WTC11 (cell line): ENCODE results near the gene AGR3. TPM values are rescaled to one million over a fixed set of nuclear protein-coding genes. Genes with fewer than 3 reads are reported as not detected.

Experiments
- ATAC-seq: fragments of 200-7000 bp; cut with Tn5 transposase; 2 replicates; pipeline ENCODE4 v1.10.0; 2021; ENCODE audit warnings: mild to moderate bottlenecking, moderate library complexity
- CTCF ChIA-PET: fragments of 300-600 bp; sonication (Branson Sonifier 250); formaldehyde crosslinking; loops from one replicate; lab custom pipeline; 2021; ENCODE audit warnings: antibody characterized with exemption; lab: Charles Lee
- POLR2A ChIA-PET: fragments of 350-600 bp; sonication (Branson Sonifier 250); formaldehyde crosslinking; loops from one replicate; lab custom pipeline; 2021; ENCODE audit warnings: antibody characterized with exemption; lab: Charles Lee
- DNase-seq: peaks from one replicate; pipeline ENCODE4 v3.0.0; 2021; ENCODE audit warnings: low spot score
- H3K27ac Mint-ChIP-seq: 2 replicates; pipeline ENCODE4 v1.8.0; 2021; ENCODE audit warnings: mixed read lengths
- H3K27me3 Mint-ChIP-seq: 2 replicates; pipeline ENCODE4 v1.8.0; 2021; ENCODE audit warnings: low read depth, mild to moderate bottlenecking, moderate library complexity, mixed read lengths
- H3K36me3 Mint-ChIP-seq: 2 replicates; pipeline ENCODE4 v1.8.0; 2021; ENCODE audit warnings: mixed read lengths
- H3K4me1 Mint-ChIP-seq: 2 replicates; pipeline ENCODE4 v1.8.0; 2022; ENCODE audit warnings: mixed read lengths
- H3K4me3 Mint-ChIP-seq: 2 replicates; pipeline ENCODE4 v1.8.0; 2021; ENCODE audit warnings: mild to moderate bottlenecking, moderate library complexity, mixed read lengths
- H3K9me3 Mint-ChIP-seq: 2 replicates; pipeline ENCODE4 v1.8.0; 2021; ENCODE audit warnings: mixed read lengths
- ELF4 ChIP-seq: sonication (generic); formaldehyde crosslinking; IDR thresholded peaks from 2 replicates; pipeline ENCODE4 v1.8.1; 2022; ENCODE audit warnings: low read depth, mild to moderate bottlenecking, moderate library complexity, missing genetic modification reagents
- FOXK1 ChIP-seq: sonication (generic); formaldehyde crosslinking; IDR thresholded peaks from 2 replicates; pipeline ENCODE4 v1.8.0; 2022; ENCODE audit warnings: mild to moderate bottlenecking, moderate library complexity, missing genetic modification reagents
- JAZF1 ChIP-seq: fragments of 250-450 bp; sonication (Bioruptor Pico); IDR thresholded peaks from 2 replicates; pipeline ENCODE4 v1.9.0; 2021; ENCODE audit warnings: moderate library complexity, mild to moderate bottlenecking, inconsistent platforms
- JUN ChIP-seq: sonication (generic); formaldehyde crosslinking; IDR thresholded peaks from 2 replicates; pipeline ENCODE4 v1.8.0; 2023; ENCODE audit warnings: mild to moderate bottlenecking, missing genetic modification reagents
- MXD4 ChIP-seq: fragments of 250-450 bp; sonication (Bioruptor Pico); IDR thresholded peaks from 2 replicates; pipeline ENCODE4 v1.8.0; 2021; ENCODE audit warnings: mild to moderate bottlenecking, moderate library complexity, borderline replicate concordance
- MYBL2 ChIP-seq: sonication (generic); formaldehyde crosslinking; IDR thresholded peaks from 2 replicates; pipeline ENCODE4 v1.8.1; 2023; ENCODE audit warnings: mild to moderate bottlenecking, moderate library complexity, missing genetic modification reagents
- NFE2L1 ChIP-seq: sonication (generic); formaldehyde crosslinking; IDR thresholded peaks from 2 replicates; pipeline ENCODE4 v1.8.1; 2023; ENCODE audit warnings: missing genetic modification reagents
- OVOL2 ChIP-seq: fragments of 250-450 bp; sonication (Bioruptor Pico); IDR thresholded peaks from 2 replicates; pipeline ENCODE4 v1.9.0; 2021; ENCODE audit warnings: mild to moderate bottlenecking, borderline replicate concordance
- PRRX2 ChIP-seq: fragments of 250-450 bp; sonication (Bioruptor Pico); IDR thresholded peaks from 2 replicates; pipeline ENCODE4 v1.8.0; 2021; ENCODE audit warnings: mild to moderate bottlenecking
- RELA ChIP-seq: sonication (generic); formaldehyde crosslinking; IDR thresholded peaks from 2 replicates; pipeline ENCODE4 v1.8.1; 2022; ENCODE audit warnings: missing genetic modification reagents, mild to moderate bottlenecking, borderline replicate concordance
- SMAD3 ChIP-seq: sonication (generic); formaldehyde crosslinking; IDR thresholded peaks from 2 replicates; pipeline ENCODE4 v1.8.0; 2022; ENCODE audit warnings: missing genetic modification reagents, mild to moderate bottlenecking, borderline replicate concordance
- SMAD4 ChIP-seq: sonication (generic); formaldehyde crosslinking; IDR thresholded peaks from 2 replicates; pipeline ENCODE4 v1.8.0; 2022; ENCODE audit warnings: mild to moderate bottlenecking, missing genetic modification reagents
- TP53 ChIP-seq: sonication (generic); formaldehyde crosslinking; IDR thresholded peaks from 2 replicates; pipeline ENCODE4 v1.8.1; 2023; ENCODE audit warnings: mild to moderate bottlenecking, missing genetic modification reagents
- ZNF138 ChIP-seq: sonication (generic); formaldehyde crosslinking; conservative IDR thresholded peaks from 2 replicates; pipeline ENCODE4 v1.8.1; 2022; ENCODE audit warnings: mild to moderate bottlenecking, moderate library complexity, missing genetic modification reagents
- ZNF219 ChIP-seq: sonication (generic); formaldehyde crosslinking; IDR thresholded peaks from 2 replicates; pipeline ENCODE4 v1.8.0; 2023; ENCODE audit warnings: missing genetic modification reagents, mild to moderate bottlenecking, borderline replicate concordance
- ZNF263 ChIP-seq: sonication (generic); formaldehyde crosslinking; IDR thresholded peaks from 2 replicates; pipeline ENCODE4 v1.8.1; 2022; ENCODE audit warnings: low read depth, mild to moderate bottlenecking, moderate library complexity, missing genetic modification reagents
- total RNA-seq: library from RNA; stranded (reverse); gene quantifications from 3 replicates; pipeline ENCODE4 v1.2.3, GENCODE V29; 2021
- TF ChIP-seq, protein P1 (sequence below): fragments of 250-450 bp; sonication (Bioruptor Pico); IDR thresholded peaks from 2 replicates; pipeline ENCODE4 v1.9.0; 2021; ENCODE audit warnings: mild to moderate bottlenecking
- TF ChIP-seq, protein P2 (sequence below): fragments of 250-450 bp; sonication (Bioruptor Pico); IDR thresholded peaks from 2 replicates; pipeline ENCODE4 v1.9.0; 2021; ENCODE audit warnings: mild to moderate bottlenecking
- TF ChIP-seq, protein P3 (sequence below): sonication (generic); formaldehyde crosslinking; IDR thresholded peaks from 2 replicates; pipeline ENCODE4 v1.8.1; 2023; ENCODE audit warnings: mild to moderate bottlenecking, missing genetic modification reagents
- TF ChIP-seq, protein P4 (sequence below): sonication (generic); formaldehyde crosslinking; IDR thresholded peaks from 2 replicates; pipeline ENCODE4 v1.8.1; 2022; ENCODE audit warnings: low read depth, missing genetic modification reagents, borderline replicate concordance
- TF ChIP-seq, protein P5 (sequence below): sonication (generic); formaldehyde crosslinking; IDR thresholded peaks from 2 replicates; pipeline ENCODE4 v1.8.0; 2022; ENCODE audit warnings: mild to moderate bottlenecking, missing genetic modification reagents
- TF ChIP-seq, protein P6 (sequence below): fragments of 250-450 bp; sonication (Bioruptor Pico); IDR thresholded peaks from 2 replicates; pipeline ENCODE4 v1.9.0; 2021; ENCODE audit warnings: moderate library complexity, mild to moderate bottlenecking, inconsistent platforms, borderline replicate concordance
- TF ChIP-seq, protein P7 (sequence below): sonication (generic); formaldehyde crosslinking; IDR thresholded peaks from 2 replicates; pipeline ENCODE4 v1.8.1; 2022; ENCODE audit warnings: mild to moderate bottlenecking, missing genetic modification reagents, moderate library complexity, borderline replicate concordance
- TF ChIP-seq, protein P8 (sequence below): sonication (generic); formaldehyde crosslinking; conservative IDR thresholded peaks from 2 replicates; pipeline ENCODE4 v1.8.1; 2022; ENCODE audit warnings: mild to moderate bottlenecking, missing genetic modification reagents
- TF ChIP-seq, protein P9 (sequence below): fragments of 250-450 bp; sonication (Bioruptor Pico); IDR thresholded peaks from 2 replicates; pipeline ENCODE4 v2.1.2; 2022; ENCODE audit warnings: mild to moderate bottlenecking, moderate library complexity

AGR3 gene
- total RNA-seq, 1 experiment from 2014 or later: not detected

DNA sequence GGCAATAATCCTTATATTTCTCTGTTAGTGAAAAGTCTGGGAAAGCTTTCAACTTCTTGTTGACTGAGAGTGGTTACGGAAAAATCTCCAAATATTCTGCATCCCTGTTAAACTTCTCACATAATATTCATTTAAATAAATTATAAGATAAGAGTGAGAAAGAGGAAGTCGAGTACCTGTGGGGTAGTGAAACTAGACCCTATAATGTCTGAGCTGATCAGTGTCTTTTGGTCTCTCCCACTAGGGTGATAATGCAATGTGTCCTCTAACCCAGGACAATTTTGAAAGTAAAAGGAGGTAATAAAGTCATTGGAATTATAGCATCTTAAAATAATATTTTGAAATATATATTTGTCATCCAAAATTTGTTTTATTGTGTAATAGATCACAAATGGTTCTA is 2.1 kb upstream of the AGR3 start:
- no peak for TF ChIP-seq ELF4 (CRISPR knock-in tag)
- TF ChIP-seq, protein P1, sequence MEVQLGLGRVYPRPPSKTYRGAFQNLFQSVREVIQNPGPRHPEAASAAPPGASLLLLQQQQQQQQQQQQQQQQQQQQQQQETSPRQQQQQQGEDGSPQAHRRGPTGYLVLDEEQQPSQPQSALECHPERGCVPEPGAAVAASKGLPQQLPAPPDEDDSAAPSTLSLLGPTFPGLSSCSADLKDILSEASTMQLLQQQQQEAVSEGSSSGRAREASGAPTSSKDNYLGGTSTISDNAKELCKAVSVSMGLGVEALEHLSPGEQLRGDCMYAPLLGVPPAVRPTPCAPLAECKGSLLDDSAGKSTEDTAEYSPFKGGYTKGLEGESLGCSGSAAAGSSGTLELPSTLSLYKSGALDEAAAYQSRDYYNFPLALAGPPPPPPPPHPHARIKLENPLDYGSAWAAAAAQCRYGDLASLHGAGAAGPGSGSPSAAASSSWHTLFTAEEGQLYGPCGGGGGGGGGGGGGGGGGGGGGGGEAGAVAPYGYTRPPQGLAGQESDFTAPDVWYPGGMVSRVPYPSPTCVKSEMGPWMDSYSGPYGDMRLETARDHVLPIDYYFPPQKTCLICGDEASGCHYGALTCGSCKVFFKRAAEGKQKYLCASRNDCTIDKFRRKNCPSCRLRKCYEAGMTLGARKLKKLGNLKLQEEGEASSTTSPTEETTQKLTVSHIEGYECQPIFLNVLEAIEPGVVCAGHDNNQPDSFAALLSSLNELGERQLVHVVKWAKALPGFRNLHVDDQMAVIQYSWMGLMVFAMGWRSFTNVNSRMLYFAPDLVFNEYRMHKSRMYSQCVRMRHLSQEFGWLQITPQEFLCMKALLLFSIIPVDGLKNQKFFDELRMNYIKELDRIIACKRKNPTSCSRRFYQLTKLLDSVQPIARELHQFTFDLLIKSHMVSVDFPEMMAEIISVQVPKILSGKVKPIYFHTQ (CRISPR knock-in tag): no peak
- TF ChIP-seq, protein P2, sequence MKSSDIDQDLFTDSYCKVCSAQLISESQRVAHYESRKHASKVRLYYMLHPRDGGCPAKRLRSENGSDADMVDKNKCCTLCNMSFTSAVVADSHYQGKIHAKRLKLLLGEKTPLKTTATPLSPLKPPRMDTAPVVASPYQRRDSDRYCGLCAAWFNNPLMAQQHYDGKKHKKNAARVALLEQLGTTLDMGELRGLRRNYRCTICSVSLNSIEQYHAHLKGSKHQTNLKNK (CRISPR knock-in tag): no peak
- no peak for TF ChIP-seq PRRX2 (CRISPR knock-in tag)
- TF ChIP-seq, protein P3, sequence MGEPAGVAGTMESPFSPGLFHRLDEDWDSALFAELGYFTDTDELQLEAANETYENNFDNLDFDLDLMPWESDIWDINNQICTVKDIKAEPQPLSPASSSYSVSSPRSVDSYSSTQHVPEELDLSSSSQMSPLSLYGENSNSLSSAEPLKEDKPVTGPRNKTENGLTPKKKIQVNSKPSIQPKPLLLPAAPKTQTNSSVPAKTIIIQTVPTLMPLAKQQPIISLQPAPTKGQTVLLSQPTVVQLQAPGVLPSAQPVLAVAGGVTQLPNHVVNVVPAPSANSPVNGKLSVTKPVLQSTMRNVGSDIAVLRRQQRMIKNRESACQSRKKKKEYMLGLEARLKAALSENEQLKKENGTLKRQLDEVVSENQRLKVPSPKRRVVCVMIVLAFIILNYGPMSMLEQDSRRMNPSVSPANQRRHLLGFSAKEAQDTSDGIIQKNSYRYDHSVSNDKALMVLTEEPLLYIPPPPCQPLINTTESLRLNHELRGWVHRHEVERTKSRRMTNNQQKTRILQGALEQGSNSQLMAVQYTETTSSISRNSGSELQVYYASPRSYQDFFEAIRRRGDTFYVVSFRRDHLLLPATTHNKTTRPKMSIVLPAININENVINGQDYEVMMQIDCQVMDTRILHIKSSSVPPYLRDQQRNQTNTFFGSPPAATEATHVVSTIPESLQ (CRISPR knock-in tag): no peak
- TF ChIP-seq MYBL2 (CRISPR knock-in tag): no peak
- no peak for TF ChIP-seq JUN (CRISPR knock-in tag)
- TF ChIP-seq OVOL2 (CRISPR knock-in tag): no peak
- no peak for TF ChIP-seq ZNF263 (CRISPR knock-in tag)
- no peak for TF ChIP-seq TP53 (CRISPR knock-in tag)
- TF ChIP-seq, protein P4, sequence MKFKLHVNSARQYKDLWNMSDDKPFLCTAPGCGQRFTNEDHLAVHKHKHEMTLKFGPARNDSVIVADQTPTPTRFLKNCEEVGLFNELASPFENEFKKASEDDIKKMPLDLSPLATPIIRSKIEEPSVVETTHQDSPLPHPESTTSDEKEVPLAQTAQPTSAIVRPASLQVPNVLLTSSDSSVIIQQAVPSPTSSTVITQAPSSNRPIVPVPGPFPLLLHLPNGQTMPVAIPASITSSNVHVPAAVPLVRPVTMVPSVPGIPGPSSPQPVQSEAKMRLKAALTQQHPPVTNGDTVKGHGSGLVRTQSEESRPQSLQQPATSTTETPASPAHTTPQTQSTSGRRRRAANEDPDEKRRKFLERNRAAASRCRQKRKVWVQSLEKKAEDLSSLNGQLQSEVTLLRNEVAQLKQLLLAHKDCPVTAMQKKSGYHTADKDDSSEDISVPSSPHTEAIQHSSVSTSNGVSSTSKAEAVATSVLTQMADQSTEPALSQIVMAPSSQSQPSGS: no peak
- TF ChIP-seq SMAD4: no peak
- TF ChIP-seq, protein P5, sequence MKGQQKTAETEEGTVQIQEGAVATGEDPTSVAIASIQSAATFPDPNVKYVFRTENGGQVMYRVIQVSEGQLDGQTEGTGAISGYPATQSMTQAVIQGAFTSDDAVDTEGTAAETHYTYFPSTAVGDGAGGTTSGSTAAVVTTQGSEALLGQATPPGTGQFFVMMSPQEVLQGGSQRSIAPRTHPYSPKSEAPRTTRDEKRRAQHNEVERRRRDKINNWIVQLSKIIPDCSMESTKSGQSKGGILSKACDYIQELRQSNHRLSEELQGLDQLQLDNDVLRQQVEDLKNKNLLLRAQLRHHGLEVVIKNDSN (CRISPR knock-in tag): no peak
- Mint-ChIP-seq H3K4me3 (no peak overlapping the region), H3K27me3 (no peaks in the 10 kb centered on the region), H3K27ac (no peak overlapping the region), H3K36me3 (no peaks in the 10 kb centered on the region), H3K9me3 (no peaks in the 10 kb centered on the region), H3K4me1 (no peaks in the 10 kb centered on the region)
- ATAC-seq (no peak), DNase-seq (no peak)
- ChIA-PET POLR2A (no interaction called here), CTCF (no interaction called here)

DNA sequence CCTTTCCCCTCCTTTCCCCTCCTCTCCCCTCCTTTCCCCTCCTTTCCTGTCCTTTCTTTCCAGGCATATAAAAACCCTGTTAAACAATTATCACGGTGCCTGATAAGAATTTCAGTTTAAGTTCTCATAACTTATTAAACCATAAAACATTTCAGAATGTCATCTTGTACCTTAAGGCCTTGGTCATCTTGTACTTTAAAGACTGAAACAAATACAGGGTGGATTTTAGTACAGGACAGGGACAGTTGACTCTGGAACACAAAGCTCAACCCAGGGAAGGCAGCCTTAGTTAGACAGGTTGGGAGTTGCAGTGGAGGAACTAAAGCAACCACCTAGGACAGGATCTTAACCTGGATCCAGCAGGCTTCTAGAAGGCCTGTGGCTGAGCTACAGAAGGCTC is 1.2 kb downstream of the AGR3 start:
- POLR2A ChIA-PET: no interaction called here
- Mint-ChIP-seq H3K9me3 (no peaks in the 10 kb centered on the region), H3K4me1 (peaks cover 4% of the 10 kb centered on the region; the same call in 1 of the 2 replicates), H3K27me3 (no peaks in the 10 kb centered on the region), H3K27ac (no peak overlapping the region), H3K36me3 (no peaks in the 10 kb centered on the region), H3K4me3 (no peak overlapping the region)
- TF ChIP-seq ZNF219 (CRISPR knock-in tag) (no peak), ZNF138 (CRISPR knock-in tag) (no peak), RELA (no peak), SMAD3 (CRISPR knock-in tag) (no peak), JAZF1 (CRISPR knock-in tag) (no peak), NFE2L1 (no peak), MXD4 (CRISPR knock-in tag) (no peak), FOXK1 (CRISPR knock-in tag) (no peak), OVOL2 (CRISPR knock-in tag) (no peak)
- TF ChIP-seq, protein P6, sequence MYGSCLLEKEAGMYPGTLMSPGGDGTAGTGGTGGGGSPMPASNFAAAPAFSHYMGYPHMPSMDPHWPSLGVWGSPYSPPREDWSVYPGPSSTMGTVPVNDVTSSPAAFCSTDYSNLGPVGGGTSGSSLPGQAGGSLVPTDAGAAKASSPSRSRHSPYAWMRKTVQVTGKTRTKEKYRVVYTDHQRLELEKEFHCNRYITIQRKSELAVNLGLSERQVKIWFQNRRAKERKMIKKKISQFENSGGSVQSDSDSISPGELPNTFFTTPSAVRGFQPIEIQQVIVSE: no peak
- TF ChIP-seq, protein P7, sequence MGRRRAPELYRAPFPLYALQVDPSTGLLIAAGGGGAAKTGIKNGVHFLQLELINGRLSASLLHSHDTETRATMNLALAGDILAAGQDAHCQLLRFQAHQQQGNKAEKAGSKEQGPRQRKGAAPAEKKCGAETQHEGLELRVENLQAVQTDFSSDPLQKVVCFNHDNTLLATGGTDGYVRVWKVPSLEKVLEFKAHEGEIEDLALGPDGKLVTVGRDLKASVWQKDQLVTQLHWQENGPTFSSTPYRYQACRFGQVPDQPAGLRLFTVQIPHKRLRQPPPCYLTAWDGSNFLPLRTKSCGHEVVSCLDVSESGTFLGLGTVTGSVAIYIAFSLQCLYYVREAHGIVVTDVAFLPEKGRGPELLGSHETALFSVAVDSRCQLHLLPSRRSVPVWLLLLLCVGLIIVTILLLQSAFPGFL (CRISPR knock-in tag): no peak
- TF ChIP-seq, protein P8, sequence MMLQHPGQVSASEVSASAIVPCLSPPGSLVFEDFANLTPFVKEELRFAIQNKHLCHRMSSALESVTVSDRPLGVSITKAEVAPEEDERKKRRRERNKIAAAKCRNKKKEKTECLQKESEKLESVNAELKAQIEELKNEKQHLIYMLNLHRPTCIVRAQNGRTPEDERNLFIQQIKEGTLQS: no peak
- TF ChIP-seq, protein P9, sequence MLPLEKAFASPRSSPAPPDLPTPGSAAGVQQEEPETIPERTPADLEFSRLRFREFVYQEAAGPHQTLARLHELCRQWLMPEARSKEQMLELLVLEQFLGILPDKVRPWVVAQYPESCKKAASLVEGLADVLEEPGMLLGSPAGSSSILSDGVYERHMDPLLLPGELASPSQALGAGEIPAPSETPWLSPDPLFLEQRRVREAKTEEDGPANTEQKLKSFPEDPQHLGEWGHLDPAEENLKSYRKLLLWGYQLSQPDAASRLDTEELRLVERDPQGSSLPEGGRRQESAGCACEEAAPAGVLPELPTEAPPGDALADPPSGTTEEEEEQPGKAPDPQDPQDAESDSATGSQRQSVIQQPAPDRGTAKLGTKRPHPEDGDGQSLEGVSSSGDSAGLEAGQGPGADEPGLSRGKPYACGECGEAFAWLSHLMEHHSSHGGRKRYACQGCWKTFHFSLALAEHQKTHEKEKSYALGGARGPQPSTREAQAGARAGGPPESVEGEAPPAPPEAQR (CRISPR knock-in tag): no peak
- DNase-seq (no peak), ATAC-seq (no peak)
- CTCF ChIA-PET: interaction anchor here (1.4 kb wide), 1 partner anchor 38 kb away, joined by 4 read pairs; no protein-coding TSS in a partner anchor
